ENCODE results near the gene B4GALT5. TPM values are rescaled to one million over a fixed set of nuclear protein-coding genes. Genes with fewer than 3 reads are reported as not detected.

Gene B4GALT5
- total RNA-seq, 1 experiment from 2014 or later = 77.0 TPM

DNA sequence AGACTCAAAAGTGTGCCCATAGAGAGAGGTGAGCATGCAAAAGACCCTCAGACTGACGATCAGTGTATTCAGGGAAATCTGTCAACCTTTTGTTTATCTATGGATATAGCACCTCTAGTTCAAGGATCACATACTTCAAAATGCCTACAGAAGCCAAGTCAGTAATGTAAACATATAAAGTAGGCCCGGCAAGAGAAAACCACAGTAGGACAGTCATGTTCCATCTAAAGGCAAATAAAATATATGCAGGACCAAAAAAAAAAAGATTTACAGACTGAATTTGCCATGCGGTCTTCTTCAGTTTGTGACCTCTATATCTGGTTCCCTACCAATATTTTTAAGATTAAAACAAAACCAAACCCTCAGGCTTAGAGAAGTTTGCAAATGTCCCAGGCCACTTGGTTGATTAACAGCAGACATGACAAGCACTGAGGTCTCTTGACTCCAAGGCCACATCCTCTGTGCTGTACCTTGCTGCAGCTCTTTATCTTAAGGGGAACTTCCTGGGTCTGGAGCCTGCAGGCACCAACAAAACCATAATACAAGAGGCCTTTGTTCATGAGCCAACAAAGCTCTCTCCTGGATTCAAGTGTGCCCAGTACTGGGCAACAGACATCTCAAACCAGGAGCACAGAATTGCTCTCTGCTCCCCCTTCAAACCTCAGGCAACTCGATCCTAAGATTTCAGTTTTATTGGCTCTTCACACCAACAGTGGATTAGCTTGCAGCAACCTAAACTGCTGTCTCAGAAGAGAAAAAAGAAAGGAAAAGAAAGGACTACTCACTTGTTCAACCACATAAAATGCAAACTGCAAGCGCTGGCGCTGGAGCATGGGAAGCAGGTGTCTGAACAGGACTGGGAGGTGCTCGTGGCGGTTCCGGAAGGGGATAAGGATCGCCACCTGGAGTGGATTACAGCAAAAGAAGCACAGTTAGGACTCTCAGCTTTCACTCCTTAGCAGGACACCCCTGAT lies 71.7 kb downstream of the B4GALT5 start:
- Histone ChIP-seq H3K9ac (ENCODE audit: extremely low read depth, insufficient read length, low read length) (no peak overlapping the region), H3K23ac (ENCODE audit: insufficient read length, low read depth, low read length) (no peak overlapping the region), H3K4ac (ENCODE audit: low read depth, low read length) (no peak overlapping the region), H2BK20ac (ENCODE audit: low read depth, low read length, poor library complexity, severe bottlenecking) (no peak overlapping the region), H3K9me3 (ENCODE audit: control insufficient read depth, low read depth, low read length) (no peaks in the 10 kb centered on the region), H3K79me2 (ENCODE audit: insufficient read depth, low read length) (no peaks in the 10 kb centered on the region), H2BK12ac (ENCODE audit: insufficient read length, low read depth, low read length) (no peak overlapping the region), H2BK120ac (ENCODE audit: low read depth, low read length, poor library complexity, severe bottlenecking) (no peak overlapping the region), H3K14ac (ENCODE audit: insufficient read depth, low read length) (no peak overlapping the region), H4K8ac (replicated peaks; ENCODE audit: insufficient read length, low read depth, low read length) (no peak overlapping the region), H3K27ac (ENCODE audit: insufficient read length, low read depth, low read length) (no peak overlapping the region), H2AFZ (ENCODE audit: low read length) (no peak overlapping the region), H3K23me2 (ENCODE audit: insufficient read length, low read depth, low read length, poor library complexity, severe bottlenecking) (no peaks in the 10 kb centered on the region), H4K5ac (ENCODE audit: insufficient read length, low read depth, low read length) (no peak overlapping the region), H3K79me1 (ENCODE audit: insufficient read depth, low read depth, low read length, poor library complexity, severe bottlenecking) (peaks cover 3% of the 10 kb centered on the region), H3K27me3 (ENCODE audit: insufficient read depth, low read length) (no peaks in the 10 kb centered on the region), H4K91ac (ENCODE audit: insufficient read length, low read depth, low read length) (no peak overlapping the region), H2AK5ac (ENCODE audit: insufficient read length, low read length) (no peak overlapping the region), H3K18ac (ENCODE audit: insufficient read length, low read depth, low read length) (no peak overlapping the region), H4K20me1 (ENCODE audit: control insufficient read depth, insufficient read depth, insufficient read length) (no peaks in the 10 kb centered on the region), H3T11ph (ENCODE audit: low read length) (no peak overlapping the region), H3K56ac (ENCODE audit: insufficient read length, low read depth, low read length) (no peak overlapping the region), H3K4me1 (ENCODE audit: insufficient read depth, low read length) (no peaks in the 10 kb centered on the region), H3K4me2 (ENCODE audit: insufficient read depth, insufficient read length, low read length) (no peak overlapping the region), H2BK5ac (ENCODE audit: insufficient read length, low read length) (no peak overlapping the region), H2BK15ac (ENCODE audit: low read depth, low read length) (no peak overlapping the region)
- H3K27me3 Mint-ChIP-seq (ENCODE audit: low read depth) = no peaks in the 10 kb centered on the region
- H3K36me3 Mint-ChIP-seq (ENCODE audit: insufficient read depth in 1 of 3, low read depth in 3 of 3) = peaks cover 41 to 85% (median 83%) of the 10 kb centered on the region in 3 experiments; a peak in 6 of 7 replicates
- DNase-seq = no peak
- H3K9me3 Mint-ChIP-seq = no peaks in the 10 kb centered on the region
- peak overlapping the region in 2 of 3 experiments; percentile 59 to 86; a peak in 4 of 7 replicates for H3K27ac Mint-ChIP-seq
- H3K4me3 Mint-ChIP-seq = no peak overlapping the region
- TF ChIP-seq, protein P1, sequence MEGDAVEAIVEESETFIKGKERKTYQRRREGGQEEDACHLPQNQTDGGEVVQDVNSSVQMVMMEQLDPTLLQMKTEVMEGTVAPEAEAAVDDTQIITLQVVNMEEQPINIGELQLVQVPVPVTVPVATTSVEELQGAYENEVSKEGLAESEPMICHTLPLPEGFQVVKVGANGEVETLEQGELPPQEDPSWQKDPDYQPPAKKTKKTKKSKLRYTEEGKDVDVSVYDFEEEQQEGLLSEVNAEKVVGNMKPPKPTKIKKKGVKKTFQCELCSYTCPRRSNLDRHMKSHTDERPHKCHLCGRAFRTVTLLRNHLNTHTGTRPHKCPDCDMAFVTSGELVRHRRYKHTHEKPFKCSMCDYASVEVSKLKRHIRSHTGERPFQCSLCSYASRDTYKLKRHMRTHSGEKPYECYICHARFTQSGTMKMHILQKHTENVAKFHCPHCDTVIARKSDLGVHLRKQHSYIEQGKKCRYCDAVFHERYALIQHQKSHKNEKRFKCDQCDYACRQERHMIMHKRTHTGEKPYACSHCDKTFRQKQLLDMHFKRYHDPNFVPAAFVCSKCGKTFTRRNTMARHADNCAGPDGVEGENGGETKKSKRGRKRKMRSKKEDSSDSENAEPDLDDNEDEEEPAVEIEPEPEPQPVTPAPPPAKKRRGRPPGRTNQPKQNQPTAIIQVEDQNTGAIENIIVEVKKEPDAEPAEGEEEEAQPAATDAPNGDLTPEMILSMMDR (conservative IDR thresholded peaks at IDR 0.05) = no peak
- 0 out of 4 replicates have a peak, but pooled peaks cover 0 to 3% of the 10 kb centered on the region in 2 experiments for H3K4me1 Mint-ChIP-seq
- no CpG with 5 or more reads among the region's 10 CpGs for WGBS (ENCODE audit: extremely low coverage, insufficient read length, low lambda C conversion rate)
